ENCODE results near the gene STN1.

Gene STN1

GRCh38 chr10:103921750-103922195, 3.8 kb upstream of the STN1 start:
- TF ChIP-seq CTCF (conservative IDR thresholded peaks at IDR 0.05; ENCODE audit: low read depth, low read length), result peak; percentile 53
- peak; percentile 71 for DNase-seq (ENCODE audit: low read depth)
- H3K4me3 ChIP-seq (ENCODE audit: low read depth, low read length), result no peak overlapping the region

- TF ChIP-seq CTCF (conservative IDR thresholded peaks at IDR 0.05; ENCODE audit: low read depth, low read length), result no peak
- DNase-seq (ENCODE audit: low read depth), result no peak
- no peak overlapping the region for H3K4me3 ChIP-seq (ENCODE audit: low read depth, low read length)
Observed at GRCh38 chr10:103921248-103921647, 3.3 kb upstream of the STN1 start.

- DNase-seq (ENCODE audit: low read depth), result no peak
- H3K4me3 ChIP-seq (ENCODE audit: low read depth, low read length), result no peak overlapping the region
- no peak for TF ChIP-seq CTCF (conservative IDR thresholded peaks at IDR 0.05; ENCODE audit: low read depth, low read length)
Observed at GRCh38 chr10:103919648-103920025, 1.7 kb upstream of the STN1 start.

GRCh38 chr10:103917302-103918052, 507 bp downstream of the STN1 start:
- no peak for TF ChIP-seq CTCF (conservative IDR thresholded peaks at IDR 0.05; ENCODE audit: low read depth, low read length)
- peak overlapping the region; percentile 66 for H3K4me3 ChIP-seq (ENCODE audit: low read depth, low read length)
- peak; percentile 90 for DNase-seq (ENCODE audit: low read depth)

GRCh38 chr10:103916876-103917275, 1.1 kb downstream of the STN1 start:
- no peak for DNase-seq (ENCODE audit: low read depth)
- H3K4me3 ChIP-seq (ENCODE audit: low read depth, low read length), result peak overlapping the region; percentile 66
- TF ChIP-seq CTCF (conservative IDR thresholded peaks at IDR 0.05; ENCODE audit: low read depth, low read length), result no peak

GRCh38 chr10:103916254-103916653, 1.7 kb downstream of the STN1 start:
- H3K4me3 ChIP-seq (ENCODE audit: low read depth, low read length), result peak overlapping the region; percentile 66
- DNase-seq (ENCODE audit: low read depth), result no peak

More at GRCh38 chr10:103916254-103916653, 1.7 kb downstream of the STN1 start:
- no peak for TF ChIP-seq CTCF (conservative IDR thresholded peaks at IDR 0.05; ENCODE audit: low read depth, low read length)
